Endothelial cell of umbilical vein (primary cell): ENCODE data around the gene RNU6-8.

ENCODE experiments used
- POLR2A ChIP-seq: IDR thresholded peaks from 2 replicates; pipeline ENCODE4 v1.6.1; 2012; ENCODE audit warnings: low read depth, mild to moderate bottlenecking, control low read depth, low read length
- POLR2AphosphoS5 ChIP-seq: IDR thresholded peaks from 2 replicates; pipeline ENCODE4 v1.6.1; 2012; ENCODE audit warnings: low read depth, mild to moderate bottlenecking, control low read depth, low read length, moderate library complexity; ENCODE audit not compliant: insufficient read depth
- TF ChIP-seq, protein P1 (sequence below), 2 donors: IDR thresholded peaks; 1 replicate in 1 of 2; 2 replicates in 1 of 2; pipeline ENCODE4 v1.5.1; 2011; ENCODE audit warnings: low read length in 2 of 2, mild to moderate bottlenecking in 2 of 2, moderate library complexity in 2 of 2, control low read depth in 1 of 2, inconsistent platforms in 1 of 2, low read depth in 1 of 2; ENCODE audit not compliant: insufficient read depth in 1 of 2; ENCODE audit errors: extremely low read depth in 1 of 2

DNA sequence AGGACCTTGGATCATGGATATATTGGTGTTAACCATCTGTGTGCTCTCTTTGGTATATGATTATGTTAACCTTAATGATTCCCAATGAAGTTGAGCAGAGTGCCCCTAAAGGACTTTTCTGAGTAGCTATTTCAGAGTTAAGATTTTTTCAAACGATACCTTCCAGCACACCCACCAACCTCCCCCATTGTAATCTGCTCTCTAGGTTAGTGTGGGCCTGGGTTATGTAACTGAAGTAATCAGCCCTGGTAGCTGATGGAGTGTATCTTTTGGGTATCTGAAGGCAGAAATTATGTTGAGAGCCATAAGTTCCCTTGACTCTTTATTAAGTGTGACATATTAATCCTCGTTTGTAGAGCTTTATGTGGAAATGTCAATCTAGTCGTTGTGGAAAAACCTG lies 47.6 kb upstream of the RNU6-8 start:
- TF ChIP-seq, protein P1, sequence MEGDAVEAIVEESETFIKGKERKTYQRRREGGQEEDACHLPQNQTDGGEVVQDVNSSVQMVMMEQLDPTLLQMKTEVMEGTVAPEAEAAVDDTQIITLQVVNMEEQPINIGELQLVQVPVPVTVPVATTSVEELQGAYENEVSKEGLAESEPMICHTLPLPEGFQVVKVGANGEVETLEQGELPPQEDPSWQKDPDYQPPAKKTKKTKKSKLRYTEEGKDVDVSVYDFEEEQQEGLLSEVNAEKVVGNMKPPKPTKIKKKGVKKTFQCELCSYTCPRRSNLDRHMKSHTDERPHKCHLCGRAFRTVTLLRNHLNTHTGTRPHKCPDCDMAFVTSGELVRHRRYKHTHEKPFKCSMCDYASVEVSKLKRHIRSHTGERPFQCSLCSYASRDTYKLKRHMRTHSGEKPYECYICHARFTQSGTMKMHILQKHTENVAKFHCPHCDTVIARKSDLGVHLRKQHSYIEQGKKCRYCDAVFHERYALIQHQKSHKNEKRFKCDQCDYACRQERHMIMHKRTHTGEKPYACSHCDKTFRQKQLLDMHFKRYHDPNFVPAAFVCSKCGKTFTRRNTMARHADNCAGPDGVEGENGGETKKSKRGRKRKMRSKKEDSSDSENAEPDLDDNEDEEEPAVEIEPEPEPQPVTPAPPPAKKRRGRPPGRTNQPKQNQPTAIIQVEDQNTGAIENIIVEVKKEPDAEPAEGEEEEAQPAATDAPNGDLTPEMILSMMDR (IDR thresholded peaks at IDR 0.05; ENCODE audit: extremely low read depth in 1 of 2, insufficient read depth in 1 of 2, low read depth in 1 of 2, low read length in 2 of 2), result no peak
- TF ChIP-seq POLR2A, result no peak
- no peak for TF ChIP-seq POLR2AphosphoS5
